Kidney glomerular epithelial cell (primary cell): ENCODE measurements around the gene RPL39L.
A peak's percentile ranks its signal among the peaks of the same experiment; 100 is the strongest.
"Not testable (repeated sequence)": the region's sequence is repeated elsewhere in the genome, so short reads cannot be mapped to it uniquely, and the experiment has no call there.

Source experiments
- DNase-seq: peaks from one replicate; lab custom pipeline; 2025; lab: John Stamatoyannopoulos, UW

The RPL39L gene

DNA sequence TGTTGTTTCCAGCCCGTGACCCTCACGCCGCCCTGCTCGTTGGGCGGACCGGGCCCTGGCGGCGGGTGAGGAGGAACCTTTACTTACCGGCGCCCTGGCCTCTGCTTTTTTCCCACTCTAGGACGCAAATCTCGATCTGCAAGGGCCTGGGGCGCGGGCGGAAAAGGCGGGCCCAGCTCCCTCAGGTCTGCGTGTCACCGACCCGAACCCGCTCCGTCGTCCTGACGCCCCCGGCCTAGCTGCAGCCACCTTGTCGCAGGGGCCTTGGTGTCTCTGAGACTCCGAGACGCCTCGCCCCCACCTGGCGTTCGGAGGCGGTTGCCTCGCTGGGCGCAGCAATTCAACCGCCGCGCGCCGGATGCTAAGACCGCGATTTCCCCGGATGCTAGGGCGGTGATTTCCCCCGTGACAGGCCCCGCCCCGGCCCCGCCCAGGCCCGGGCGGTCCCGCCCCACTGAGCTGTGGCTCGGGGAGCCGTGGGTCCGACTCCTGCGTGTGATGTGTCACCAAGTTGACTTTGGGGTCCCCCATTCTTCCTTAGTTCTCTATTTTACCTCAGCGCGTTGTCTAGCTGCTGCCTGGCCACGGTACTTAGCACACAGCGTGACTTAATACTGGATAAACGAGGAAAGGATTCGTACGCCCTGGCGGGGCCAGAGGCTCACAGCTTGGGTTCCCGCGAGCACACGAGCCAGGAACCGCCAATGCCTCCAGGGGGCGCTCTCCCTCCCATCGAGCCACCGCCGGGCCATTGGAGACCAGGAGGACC, at the start of gene RPL39L:
RPL39L (minus strand) TSS at position 371 of the 769 bp plus-strand sequence. CDS start 18,196 bp downstream, outside the sequence.
- peak; percentile 88 for DNase-seq

- no peak for DNase-seq
Measured at GRCh38 chr3:187188931-187189330, 49.6 kb upstream of the RPL39L start.

GRCh38 chr3:187186801-187187421, 47.6 kb upstream of the RPL39L start:
- DNase-seq, result peak; percentile 4

GRCh38 chr3:187186375-187186774, 47.1 kb upstream of the RPL39L start:
- no peak for DNase-seq

- DNase-seq, result no peak
Measured at GRCh38 chr3:187185759-187186158, 46.5 kb upstream of the RPL39L start.

GRCh38 chr3:187183903-187184302, 44.6 kb upstream of the RPL39L start:
- DNase-seq, result no peak

- no peak for DNase-seq
Measured at GRCh38 chr3:187183210-187183862, 44.0 kb upstream of the RPL39L start.

DNA sequence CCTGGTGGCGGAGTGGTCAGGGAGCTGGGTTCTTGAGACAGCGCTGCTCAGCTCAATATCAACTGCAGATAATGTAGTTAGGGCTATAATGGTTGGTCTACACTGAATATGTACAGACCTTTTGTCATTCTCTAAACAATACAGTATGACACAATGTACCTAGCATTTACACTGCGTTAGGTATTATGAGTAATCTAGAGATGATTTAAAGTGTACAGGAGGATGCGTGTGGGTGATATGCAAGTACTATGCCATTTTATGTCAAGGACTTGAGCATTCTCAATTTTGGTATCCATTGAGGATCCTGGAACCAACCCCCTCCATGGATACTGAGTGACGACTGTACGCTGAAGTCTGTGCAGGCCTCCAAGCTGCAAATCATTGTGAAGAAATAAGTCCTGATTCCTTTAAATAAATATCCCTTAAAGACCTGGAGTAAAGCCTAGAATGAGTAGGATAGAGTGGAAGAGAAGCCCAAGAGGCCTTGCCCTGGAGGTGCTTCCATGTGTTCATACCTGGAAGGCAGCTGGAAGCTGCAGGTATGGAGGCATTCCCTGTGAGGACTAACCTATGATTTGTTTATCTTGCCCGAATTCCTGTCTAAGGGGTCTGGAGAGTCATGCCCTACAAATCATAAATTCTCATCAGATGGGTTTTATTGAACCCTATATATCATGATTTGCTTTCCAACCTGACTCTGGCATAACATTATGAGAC, 42.3 kb upstream of the RPL39L start:
- no peak for DNase-seq

DNA sequence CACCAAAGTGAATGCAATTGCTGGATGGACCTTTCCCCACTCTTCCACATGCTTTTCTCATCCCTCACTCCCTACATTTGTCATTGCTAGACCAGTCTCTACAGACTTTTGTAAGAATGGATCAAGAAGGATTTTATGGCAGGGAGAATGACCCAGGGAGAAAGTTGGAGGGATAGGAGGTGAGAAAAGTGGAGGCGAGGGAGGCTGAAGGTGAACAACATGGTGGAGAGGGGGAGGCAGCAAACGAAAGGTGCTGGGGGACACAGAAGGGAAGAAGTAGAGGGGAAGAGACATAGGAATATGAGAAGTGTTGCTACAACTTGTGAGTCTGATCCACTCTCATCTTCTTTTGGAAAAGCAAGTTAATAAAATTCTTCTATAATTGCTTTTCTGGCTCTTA, 33.6 kb upstream of the RPL39L start:
- DNase-seq, result no peak

GRCh38 chr3:187170911-187171310, 31.6 kb upstream of the RPL39L start:
- DNase-seq, result not testable (repeated sequence)

DNA sequence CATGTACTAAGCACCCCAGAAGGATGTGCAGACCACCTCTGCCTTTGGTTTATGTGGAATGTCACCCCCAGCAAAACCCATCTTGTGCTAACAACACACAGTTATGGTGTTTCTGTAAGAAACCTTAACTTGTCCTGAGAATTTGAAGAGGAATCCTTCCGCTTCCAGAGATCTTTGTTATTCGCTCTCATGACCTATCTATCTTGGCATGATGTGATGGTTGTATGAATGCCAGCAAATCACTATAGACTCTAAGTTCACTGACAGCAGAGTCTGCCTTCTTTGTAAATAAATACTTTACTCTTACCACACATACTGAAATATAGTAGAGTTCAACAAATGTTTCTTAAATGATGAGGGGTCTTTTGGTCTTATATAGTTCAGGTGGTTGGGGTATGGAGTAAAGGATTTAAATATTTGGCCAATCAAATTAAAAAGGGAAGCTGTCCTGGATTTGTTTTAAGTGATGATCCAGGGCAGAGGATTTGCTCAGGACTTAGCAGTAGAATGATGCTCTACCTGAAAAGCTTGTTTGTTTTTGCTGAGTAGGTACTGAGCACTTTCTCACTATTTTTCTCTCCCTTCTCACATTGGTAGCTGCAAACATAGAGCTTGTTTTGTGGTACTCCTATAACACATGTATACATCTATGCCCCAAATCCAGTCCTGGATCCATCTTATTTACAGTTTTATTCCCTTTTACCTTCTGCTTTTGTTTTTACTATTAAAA, 30.1 kb upstream of the RPL39L start:
- DNase-seq, result no peak

DNA sequence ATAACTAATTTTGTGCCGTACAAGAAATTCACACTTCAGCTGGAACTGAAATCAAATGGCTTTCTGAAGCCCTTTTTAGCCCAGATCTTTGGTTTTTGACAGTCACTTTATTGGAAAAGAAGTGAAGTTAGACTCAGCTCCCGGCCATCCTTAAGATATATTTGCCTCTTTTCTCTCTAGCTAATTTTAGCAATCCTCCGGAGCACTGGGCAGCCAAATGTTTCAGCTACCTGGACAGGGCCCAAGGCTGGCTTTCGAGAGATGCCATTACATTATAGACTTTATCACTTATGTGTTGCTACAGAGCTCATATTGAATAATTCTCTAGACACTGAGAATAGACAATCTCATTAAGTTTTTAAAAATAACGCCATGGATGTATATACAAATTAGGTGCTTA, 28.5 kb upstream of the RPL39L start:
- no peak for DNase-seq

DNA sequence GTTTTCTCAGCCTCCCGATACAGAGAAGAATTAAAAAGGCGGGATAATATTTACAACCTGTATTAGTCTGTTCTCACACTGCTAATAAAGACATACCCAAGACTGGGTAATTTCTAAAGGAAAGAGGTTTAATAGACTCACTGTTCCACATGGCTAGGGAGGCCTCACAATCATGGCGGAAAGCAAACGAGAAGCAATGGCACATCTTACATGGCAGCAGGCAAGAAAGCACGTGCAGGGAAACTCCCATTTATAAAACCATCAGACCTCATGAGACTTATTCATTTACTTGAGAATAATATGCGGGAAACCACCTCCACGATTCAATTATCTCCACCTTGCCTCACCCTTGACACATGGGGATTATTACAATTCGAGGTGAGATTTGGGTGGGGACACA, 27.5 kb upstream of the RPL39L start:
- DNase-seq, result no peak

- DNase-seq, result peak; percentile 34
Measured at GRCh38 chr3:187165144-187165543, 25.8 kb upstream of the RPL39L start.

DNA sequence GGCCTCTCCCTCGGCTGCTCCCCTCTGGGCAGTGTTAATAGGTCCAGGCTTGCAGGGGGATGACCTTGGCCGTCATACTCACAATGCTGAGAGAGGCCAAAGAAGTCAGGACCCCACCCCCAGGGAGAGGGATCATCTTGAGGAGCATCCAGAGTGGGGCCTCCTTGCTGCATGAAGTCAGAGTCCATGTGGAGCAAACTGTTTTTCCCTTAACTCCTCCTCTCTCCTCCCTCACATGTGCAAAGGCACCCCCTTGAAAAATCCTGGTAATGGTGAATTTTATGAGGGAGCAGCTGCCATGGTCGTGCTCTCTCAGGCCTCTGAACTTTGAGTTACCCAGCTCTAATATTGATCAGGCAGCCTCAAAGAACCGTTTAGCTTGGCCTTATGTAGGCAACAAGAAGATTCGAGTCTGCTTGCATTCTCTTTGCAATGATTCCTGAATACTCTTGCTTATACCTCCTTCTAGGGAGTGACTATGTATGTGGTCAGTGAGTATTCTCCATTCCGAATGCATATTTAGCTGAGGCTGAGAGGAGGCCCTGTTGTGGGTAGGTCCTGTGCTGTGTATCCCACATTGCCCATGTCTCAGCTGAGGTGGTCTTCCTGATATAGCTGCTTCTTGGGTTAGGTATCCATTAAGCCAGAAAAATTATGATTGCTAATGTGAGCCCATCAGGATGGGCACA, 23.1 kb upstream of the RPL39L start:
- no peak for DNase-seq

GRCh38 chr3:187161556-187161955, 22.3 kb upstream of the RPL39L start:
- no peak for DNase-seq

GRCh38 chr3:187150599-187150998, 11.3 kb upstream of the RPL39L start:
- DNase-seq, result no peak

GRCh38 chr3:187150186-187150585, 10.9 kb upstream of the RPL39L start:
- DNase-seq, result no peak

GRCh38 chr3:187146389-187146788, 7.1 kb upstream of the RPL39L start:
- DNase-seq, result no peak

DNA sequence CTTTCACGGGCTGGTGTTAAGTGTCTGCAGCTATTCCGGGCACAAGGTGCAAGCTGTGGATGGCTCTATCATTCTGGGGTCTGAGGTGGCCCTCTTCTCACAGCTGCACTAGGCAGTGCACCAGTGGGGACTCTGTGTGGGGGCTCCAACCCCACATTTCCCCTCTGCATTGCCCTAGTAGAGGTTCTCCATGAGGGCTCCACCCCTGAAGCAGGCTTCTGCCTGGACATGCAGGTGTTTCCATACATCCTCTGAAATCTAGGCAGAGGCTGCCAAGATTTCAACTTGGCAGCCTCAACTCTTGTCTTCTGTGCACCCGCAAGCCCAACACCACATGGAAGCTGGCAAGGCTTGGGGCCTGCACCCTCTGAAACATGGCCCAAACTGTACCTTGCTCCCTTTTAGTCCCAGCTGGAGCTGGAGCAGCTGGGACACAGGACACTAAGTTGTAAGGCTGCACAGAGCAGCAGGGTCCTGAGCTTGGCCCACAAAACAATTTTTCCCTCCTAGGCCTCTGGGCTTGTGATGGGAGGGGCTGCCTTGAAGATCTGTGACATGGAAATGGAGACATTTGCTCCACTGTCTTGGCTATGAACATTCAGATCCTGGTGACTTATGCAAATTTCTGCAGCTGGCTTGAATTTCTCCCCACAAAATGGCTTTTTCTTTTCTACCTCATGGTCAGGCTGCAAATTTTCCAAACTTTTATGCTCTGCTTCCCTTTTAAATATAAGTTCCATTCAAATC, 6.0 kb upstream of the RPL39L start:
- no peak for DNase-seq

DNA sequence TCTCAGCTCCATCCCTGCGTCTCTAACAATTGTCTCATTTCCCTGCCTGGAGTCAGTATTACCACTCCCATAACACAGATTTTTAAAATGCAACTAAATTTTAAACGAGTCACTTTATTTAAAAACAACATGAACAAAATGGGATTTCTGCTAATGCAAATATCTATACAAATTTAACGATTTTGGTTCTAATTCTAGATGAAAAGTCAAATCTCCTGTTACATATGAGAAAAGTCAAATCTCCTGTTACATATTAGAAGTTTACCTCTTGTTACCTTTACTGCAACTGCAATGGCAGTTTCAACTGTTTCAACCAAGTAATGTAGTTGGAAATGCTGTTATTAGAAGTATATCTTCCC, 578 bp upstream of the RPL39L start:
- no peak for DNase-seq
